OCI-LY1 (cell line): Measurements from ENCODE around the gene GALNT5.

Experiments used
- H2AFZ ChIP-seq: fragments of 200-600 bp; sonication (generic), shearing (Covaris generic); 2 replicates; pipeline ENCODE4 v1.6.0; 2014; ENCODE audit warnings: antibody characterized with exemption, mild to moderate bottlenecking, low read length
- H3F3A ChIP-seq: fragments of 200-600 bp; sonication (generic), shearing (Covaris generic); 2 replicates; pipeline ENCODE4 v1.6.0; 2014; ENCODE audit warnings: mild to moderate bottlenecking, antibody characterized with exemption, low read length, moderate library complexity; ENCODE audit not compliant: insufficient read depth
- H3K27ac ChIP-seq: fragments of 200-600 bp; sonication (generic); 2 replicates; pipeline ENCODE4 v1.5.1; 2014; ENCODE audit warnings: low read length, mixed run types, mild to moderate bottlenecking, low read depth; ENCODE audit not compliant: poor library complexity, severe bottlenecking
- H3K27me3 ChIP-seq: fragments of 200-600 bp; sonication (generic); 2 replicates; pipeline ENCODE4 v1.6.0; 2014; ENCODE audit warnings: antibody characterized with exemption, mild to moderate bottlenecking, low read length, moderate library complexity; ENCODE audit not compliant: insufficient read depth
- H3K36me3 ChIP-seq: fragments of 200-600 bp; sonication (generic); 2 replicates; pipeline ENCODE4 v1.6.1; 2014; ENCODE audit warnings: mild to moderate bottlenecking, antibody characterized with exemption, low read length, moderate library complexity, mixed read lengths; ENCODE audit not compliant: insufficient read depth
- H3K4me1 ChIP-seq: fragments of 200-600 bp; sonication (generic); 2 replicates; pipeline ENCODE4 v1.5.1; 2014; ENCODE audit warnings: mild to moderate bottlenecking, low read length, moderate library complexity; ENCODE audit not compliant: insufficient read depth, severe bottlenecking
- H3K4me2 ChIP-seq: fragments of 200-600 bp; sonication (generic), shearing (Covaris generic); 2 replicates; pipeline ENCODE4 v1.6.1; 2014; ENCODE audit warnings: low read length
- H3K4me3 ChIP-seq: fragments of 200-600 bp; sonication (generic); 2 replicates; pipeline ENCODE4 v1.5.1; 2014; ENCODE audit warnings: low read length, low read depth, mild to moderate bottlenecking, mixed read lengths; ENCODE audit not compliant: poor library complexity, severe bottlenecking
- H3K79me2 ChIP-seq: fragments of 200-600 bp; shearing (Covaris generic); 2 replicates; pipeline ENCODE4 v1.6.1; 2016; ENCODE audit warnings: mixed run types, low read length, mixed read lengths; ENCODE audit not compliant: insufficient read depth
- H3K9ac ChIP-seq: fragments of 200-600 bp; sonication (generic), shearing (Covaris generic); 2 replicates; pipeline ENCODE4 v1.6.1; 2014; ENCODE audit warnings: mild to moderate bottlenecking, low read length, mixed read lengths
- H3K9me2 ChIP-seq: fragments of 200-600 bp; sonication (generic), shearing (Covaris generic); 2 replicates; pipeline ENCODE4 v1.6.1; 2014; ENCODE audit warnings: low read depth, mild to moderate bottlenecking, low read length, mixed read lengths
- H3K9me3 ChIP-seq: fragments of 200-600 bp; shearing (Covaris generic); 2 replicates; pipeline ENCODE4 v1.6.1; 2014; ENCODE audit warnings: low read length, mixed read lengths
- H4K20me1 ChIP-seq: fragments of 200-600 bp; sonication (generic), shearing (Covaris generic); 2 replicates; pipeline ENCODE4 v1.6.0; 2016; ENCODE audit warnings: mild to moderate bottlenecking, low read length; ENCODE audit not compliant: insufficient read depth
- EZH2 ChIP-seq: fragments of 200-600 bp; sonication (generic), shearing (Covaris generic); IDR thresholded peaks from 2 replicates; pipeline ENCODE4 v1.8.0; 2017; ENCODE audit warnings: borderline replicate concordance, mixed run types, mild to moderate bottlenecking, antibody characterized with exemption, low read length, moderate library complexity, mixed read lengths
- TF ChIP-seq, protein P1 (sequence below): fragments of 200-600 bp; sonication (generic), shearing (Covaris generic); IDR thresholded peaks from 2 replicates; pipeline ENCODE4 v1.5.1; 2017; ENCODE audit warnings: mild to moderate bottlenecking, antibody characterized with exemption, low read length, moderate library complexity, mixed read lengths

GALNT5 gene

GRCh38 chr2:157261199-157261782, 3.8 kb downstream of the GALNT5 start:
- no peaks in the 10 kb centered on the region for H3F3A ChIP-seq
- H3K4me1 ChIP-seq = no peaks in the 10 kb centered on the region
- no peak overlapping the region for H3K9ac ChIP-seq
- H3K27me3 ChIP-seq = no peaks in the 10 kb centered on the region; the same call in 1 of the 2 replicates
- H3K36me3 ChIP-seq = no peaks in the 10 kb centered on the region
- H2AFZ ChIP-seq = no peak overlapping the region
- no peak overlapping the region for H3K4me2 ChIP-seq
- TF ChIP-seq, protein P1, sequence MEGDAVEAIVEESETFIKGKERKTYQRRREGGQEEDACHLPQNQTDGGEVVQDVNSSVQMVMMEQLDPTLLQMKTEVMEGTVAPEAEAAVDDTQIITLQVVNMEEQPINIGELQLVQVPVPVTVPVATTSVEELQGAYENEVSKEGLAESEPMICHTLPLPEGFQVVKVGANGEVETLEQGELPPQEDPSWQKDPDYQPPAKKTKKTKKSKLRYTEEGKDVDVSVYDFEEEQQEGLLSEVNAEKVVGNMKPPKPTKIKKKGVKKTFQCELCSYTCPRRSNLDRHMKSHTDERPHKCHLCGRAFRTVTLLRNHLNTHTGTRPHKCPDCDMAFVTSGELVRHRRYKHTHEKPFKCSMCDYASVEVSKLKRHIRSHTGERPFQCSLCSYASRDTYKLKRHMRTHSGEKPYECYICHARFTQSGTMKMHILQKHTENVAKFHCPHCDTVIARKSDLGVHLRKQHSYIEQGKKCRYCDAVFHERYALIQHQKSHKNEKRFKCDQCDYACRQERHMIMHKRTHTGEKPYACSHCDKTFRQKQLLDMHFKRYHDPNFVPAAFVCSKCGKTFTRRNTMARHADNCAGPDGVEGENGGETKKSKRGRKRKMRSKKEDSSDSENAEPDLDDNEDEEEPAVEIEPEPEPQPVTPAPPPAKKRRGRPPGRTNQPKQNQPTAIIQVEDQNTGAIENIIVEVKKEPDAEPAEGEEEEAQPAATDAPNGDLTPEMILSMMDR = no peak
- no peak for TF ChIP-seq EZH2
- no peak overlapping the region for H3K4me3 ChIP-seq
- no peaks in the 10 kb centered on the region for H3K79me2 ChIP-seq
- H3K9me3 ChIP-seq = no peaks in the 10 kb centered on the region
- no peaks in the 10 kb centered on the region for H4K20me1 ChIP-seq
- H3K27ac ChIP-seq = no peak overlapping the region
- no peaks in the 10 kb centered on the region for H3K9me2 ChIP-seq

DNA sequence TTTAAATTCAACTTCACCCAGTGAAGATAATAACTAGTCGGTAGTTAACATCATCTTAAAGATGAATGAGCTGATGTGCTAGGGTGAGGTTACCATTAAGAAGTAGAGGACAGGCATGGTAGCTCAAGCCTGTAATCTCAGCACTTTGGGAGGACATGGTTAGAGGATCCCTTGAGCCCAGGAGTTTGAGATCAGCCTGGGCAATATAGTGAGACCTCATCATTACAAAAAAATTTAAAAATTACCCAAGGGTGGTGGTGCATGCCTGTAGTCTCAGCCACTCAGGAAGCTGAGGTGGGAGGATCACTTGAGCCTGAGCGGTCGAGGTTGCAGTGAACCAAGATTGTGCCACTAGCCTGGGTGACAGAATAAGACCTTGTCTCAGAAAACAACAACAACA, 4.7 kb downstream of the GALNT5 start:
- Histone ChIP-seq H3K4me3 (no peak overlapping the region), H3K9ac (no peak overlapping the region), H3K79me2 (no peaks in the 10 kb centered on the region), H3K4me1 (no peaks in the 10 kb centered on the region), H3K9me3 (no peaks in the 10 kb centered on the region), H3K4me2 (no peak overlapping the region), H3K36me3 (no peaks in the 10 kb centered on the region), H3K27ac (no peak overlapping the region), H3K27me3 (no peaks in the 10 kb centered on the region; the same call in 1 of the 2 replicates), H3F3A (no peaks in the 10 kb centered on the region), H3K9me2 (no peaks in the 10 kb centered on the region), H2AFZ (no peak overlapping the region), H4K20me1 (no peaks in the 10 kb centered on the region)
- TF ChIP-seq, protein P1 = no peak
- no peak for TF ChIP-seq EZH2

GRCh38 chr2:157264099-157264498, 6.6 kb downstream of the GALNT5 start:
- H3K27me3 ChIP-seq = no peaks in the 10 kb centered on the region
- no peaks in the 10 kb centered on the region for H3K4me1 ChIP-seq
- H3K4me3 ChIP-seq = no peak overlapping the region
- H3K27ac ChIP-seq = no peak overlapping the region
- no peaks in the 10 kb centered on the region for H3K9me3 ChIP-seq
- H3F3A ChIP-seq = no peaks in the 10 kb centered on the region
- no peaks in the 10 kb centered on the region for H3K79me2 ChIP-seq
- no peaks in the 10 kb centered on the region for H4K20me1 ChIP-seq
- H3K9me2 ChIP-seq = no peaks in the 10 kb centered on the region
- H3K4me2 ChIP-seq = no peak overlapping the region
- H3K36me3 ChIP-seq = no peaks in the 10 kb centered on the region
- no peak overlapping the region for H2AFZ ChIP-seq
- no peak overlapping the region for H3K9ac ChIP-seq
- TF ChIP-seq, protein P1 = no peak
- TF ChIP-seq EZH2 = no peak
